22Rv1 (cell line): ENCODE data around the gene IFIT5.

Experiments used
- ZFX ChIP-seq: fragments of 450-650 bp; IDR thresholded peaks from 2 replicates; pipeline ENCODE4 v1.6.1; 2017; ENCODE audit warnings: antibody characterized with exemption, borderline replicate concordance
- TF ChIP-seq, protein P1 (sequence below): fragments of 450-650 bp; IDR thresholded peaks from 2 replicates; pipeline ENCODE4 v1.5.1; 2017; ENCODE audit warnings: mild to moderate bottlenecking

GRCh38 chr10:89452193-89452592 is 37.8 kb downstream of the IFIT5 start:
- TF ChIP-seq, protein P1, sequence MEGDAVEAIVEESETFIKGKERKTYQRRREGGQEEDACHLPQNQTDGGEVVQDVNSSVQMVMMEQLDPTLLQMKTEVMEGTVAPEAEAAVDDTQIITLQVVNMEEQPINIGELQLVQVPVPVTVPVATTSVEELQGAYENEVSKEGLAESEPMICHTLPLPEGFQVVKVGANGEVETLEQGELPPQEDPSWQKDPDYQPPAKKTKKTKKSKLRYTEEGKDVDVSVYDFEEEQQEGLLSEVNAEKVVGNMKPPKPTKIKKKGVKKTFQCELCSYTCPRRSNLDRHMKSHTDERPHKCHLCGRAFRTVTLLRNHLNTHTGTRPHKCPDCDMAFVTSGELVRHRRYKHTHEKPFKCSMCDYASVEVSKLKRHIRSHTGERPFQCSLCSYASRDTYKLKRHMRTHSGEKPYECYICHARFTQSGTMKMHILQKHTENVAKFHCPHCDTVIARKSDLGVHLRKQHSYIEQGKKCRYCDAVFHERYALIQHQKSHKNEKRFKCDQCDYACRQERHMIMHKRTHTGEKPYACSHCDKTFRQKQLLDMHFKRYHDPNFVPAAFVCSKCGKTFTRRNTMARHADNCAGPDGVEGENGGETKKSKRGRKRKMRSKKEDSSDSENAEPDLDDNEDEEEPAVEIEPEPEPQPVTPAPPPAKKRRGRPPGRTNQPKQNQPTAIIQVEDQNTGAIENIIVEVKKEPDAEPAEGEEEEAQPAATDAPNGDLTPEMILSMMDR, result no peak
- no peak for TF ChIP-seq ZFX
